ENCODE measurements around the gene PHTF2.

PHTF2 gene

GRCh38 chr7:77975672-77976480 is 177.3 kb downstream of the PHTF2 start:
- TF ChIP-seq Cebpa-rat (IDR thresholded peaks at IDR 0.05) = no peak
- Histone ChIP-seq H3K4me1 (no peaks in the 10 kb centered on the region), H3K36me3 (no peaks in the 10 kb centered on the region), H3K4me3 (no peak overlapping the region), H4K20me1 (no peaks in the 10 kb centered on the region), H3K27me3 (no peaks in the 10 kb centered on the region), H3K27ac (no peak overlapping the region), H3K9ac (no peak overlapping the region), H3K4me2 (no peak overlapping the region), H3K9me3 (replicated peaks in 1 of 11) (no peaks in the 10 kb centered on the region)

- TF ChIP-seq Cebpa-rat (IDR thresholded peaks at IDR 0.05) = no peak
- H3K27ac ChIP-seq = no peak overlapping the region
- H3K27me3 ChIP-seq = no peaks in the 10 kb centered on the region
- H3K9ac ChIP-seq = no peak overlapping the region
- no peaks in the 10 kb centered on the region for H4K20me1 ChIP-seq
- H3K36me3 ChIP-seq = no peaks in the 10 kb centered on the region
- no peaks in the 10 kb centered on the region for H3K4me1 ChIP-seq
- H3K9me3 ChIP-seq (replicated peaks in 1 of 11) = no peaks in the 10 kb centered on the region
- no peak overlapping the region for H3K4me2 ChIP-seq
- H3K4me3 ChIP-seq = no peak overlapping the region
These were observed 180.6 kb downstream of the PHTF2 start for GRCh38 chr7:77979219-77979618.

- no peak for TF ChIP-seq Cebpa-rat (IDR thresholded peaks at IDR 0.05)
- Histone ChIP-seq H3K4me2 (no peak overlapping the region), H3K27ac (no peak overlapping the region), H3K4me3 (no peak overlapping the region), H3K9ac (no peak overlapping the region), H3K4me1 (peaks cover 0 to 2% (median under 1%) of the 10 kb centered on the region in 10 experiments; a peak in 10 of 20 replicates), H4K20me1 (no peaks in the 10 kb centered on the region), H3K9me3 (replicated peaks in 1 of 11) (no peaks in the 10 kb centered on the region), H3K27me3 (no peaks in the 10 kb centered on the region), H3K36me3 (no peaks in the 10 kb centered on the region)
These were observed 181.6 kb downstream of the PHTF2 start for GRCh38 chr7:77980087-77980713.

- no peak overlapping the region for H3K27ac ChIP-seq
- no peak overlapping the region for H3K4me2 ChIP-seq
- no peaks in the 10 kb centered on the region for H4K20me1 ChIP-seq
- H3K9ac ChIP-seq = no peak overlapping the region
- H3K36me3 ChIP-seq = no peaks in the 10 kb centered on the region
- H3K4me1 ChIP-seq = peaks cover 0 to 15% (median 13%) of the 10 kb centered on the region in 10 experiments; a peak in 16 of 20 replicates
- no peaks in the 10 kb centered on the region for H3K27me3 ChIP-seq
- TF ChIP-seq Cebpa-rat (IDR thresholded peaks at IDR 0.05) = no peak
- H3K9me3 ChIP-seq (replicated peaks in 1 of 11) = no peaks in the 10 kb centered on the region
- H3K4me3 ChIP-seq = no peak overlapping the region
These were observed 184.5 kb downstream of the PHTF2 start for GRCh38 chr7:77982926-77983550.

- Histone ChIP-seq H3K27me3 (no peaks in the 10 kb centered on the region), H3K27ac (no peak overlapping the region), H3K36me3 (no peaks in the 10 kb centered on the region), H3K4me1 (peaks cover 0 to 15% (median 13%) of the 10 kb centered on the region in 10 experiments; a peak in 16 of 20 replicates), H4K20me1 (no peaks in the 10 kb centered on the region), H3K4me2 (no peak overlapping the region), H3K9ac (no peak overlapping the region), H3K9me3 (replicated peaks in 1 of 11) (no peaks in the 10 kb centered on the region; a peak in 1 of 22 replicates), H3K4me3 (no peak overlapping the region)
- no peak for TF ChIP-seq Cebpa-rat (IDR thresholded peaks at IDR 0.05)
These were observed 185.4 kb downstream of the PHTF2 start for GRCh38 chr7:77983973-77984372.

GRCh38 chr7:77985232-77985973 is 186.8 kb downstream of the PHTF2 start:
- no peaks in the 10 kb centered on the region for H4K20me1 ChIP-seq
- H3K9me3 ChIP-seq (replicated peaks in 1 of 11) = no peaks in the 10 kb centered on the region; a peak in 2 of 22 replicates
- H3K9ac ChIP-seq = 0 out of 22 replicates have a peak overlapping the region, but pooled peaks of 1 of the 11 experiments have one; percentile 13
- no peaks in the 10 kb centered on the region for H3K36me3 ChIP-seq
- no peak for TF ChIP-seq Cebpa-rat (IDR thresholded peaks at IDR 0.05)
- no peaks in the 10 kb centered on the region for H3K27me3 ChIP-seq
- no peak overlapping the region for H3K27ac ChIP-seq
- no peak overlapping the region for H3K4me3 ChIP-seq
- H3K4me1 ChIP-seq = peaks cover 6 to 20% (median 15%) of the 10 kb centered on the region in 10 experiments; a peak in 18 of 20 replicates
- H3K4me2 ChIP-seq = peak overlapping the region in 9 of 11 experiments; percentile 1 to 60 (median 21); a peak in 14 of 22 replicates

GRCh38 chr7:77985974-77986339 is 187.4 kb downstream of the PHTF2 start:
- Histone ChIP-seq H3K27ac (no peak overlapping the region), H3K9me3 (replicated peaks in 1 of 11) (no peaks in the 10 kb centered on the region; a peak in 2 of 22 replicates), H3K9ac (0 out of 22 replicates have a peak overlapping the region, but pooled peaks of 1 of the 11 experiments have one; percentile 13), H3K27me3 (no peaks in the 10 kb centered on the region), H3K4me2 (peak overlapping the region in 9 of 11 experiments; percentile 1 to 60 (median 21); a peak in 14 of 22 replicates), H3K4me1 (peaks cover 6 to 20% (median 15%) of the 10 kb centered on the region in 10 experiments; a peak in 18 of 20 replicates), H3K36me3 (no peaks in the 10 kb centered on the region), H4K20me1 (no peaks in the 10 kb centered on the region), H3K4me3 (no peak overlapping the region)
- no peak for TF ChIP-seq Cebpa-rat (IDR thresholded peaks at IDR 0.05)

- H3K27ac ChIP-seq = no peak overlapping the region; a peak in 1 of 22 replicates
- H3K4me2 ChIP-seq = peak overlapping the region in 6 of 11 experiments; percentile 5 to 22 (median 14); a peak in 4 of 22 replicates
- TF ChIP-seq Cebpa-rat (IDR thresholded peaks at IDR 0.05) = no peak
- H3K27me3 ChIP-seq = no peaks in the 10 kb centered on the region
- no peaks in the 10 kb centered on the region; a peak in 2 of 22 replicates for H3K9me3 ChIP-seq (replicated peaks in 1 of 11)
- H3K4me1 ChIP-seq = peaks cover 6 to 20% (median 15%) of the 10 kb centered on the region in 10 experiments; a peak in 18 of 20 replicates
- H3K4me3 ChIP-seq = no peak overlapping the region
- no peaks in the 10 kb centered on the region for H4K20me1 ChIP-seq
- H3K9ac ChIP-seq = no peak overlapping the region
- H3K36me3 ChIP-seq = no peaks in the 10 kb centered on the region
These were observed 191.5 kb downstream of the PHTF2 start for GRCh38 chr7:77989981-77990566.
